ENCODE results near the gene AHCY. TPM values are rescaled to one million over a fixed set of nuclear protein-coding genes. Genes with fewer than 3 reads are reported as not detected.
A peak's percentile ranks its signal among the peaks of the same experiment; 100 is the strongest.

AHCY gene
- total RNA-seq, 2 donors from 2014 or later = 162 to 170 TPM

DNA sequence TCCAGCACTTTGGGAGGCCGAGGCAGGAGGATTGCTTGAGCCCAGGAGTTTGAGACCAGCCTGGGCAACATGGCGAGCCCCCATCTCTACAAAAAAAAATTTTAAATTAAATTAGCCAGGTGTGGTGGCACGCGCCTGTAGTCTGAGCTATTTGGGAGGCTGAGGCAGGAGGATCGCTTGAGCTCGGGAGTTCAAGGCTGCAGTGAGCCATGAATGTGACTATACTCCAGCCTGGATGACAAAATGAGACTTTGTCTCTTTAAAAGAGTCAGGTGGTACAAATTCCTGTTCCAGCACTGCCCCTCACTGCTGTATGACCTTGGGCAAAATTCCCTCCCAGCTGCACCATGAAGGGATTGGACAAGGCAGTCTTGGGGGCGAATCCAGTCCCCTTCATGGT is 28.5 kb downstream of the AHCY start:
- Histone ChIP-seq H3K27ac (no peak overlapping the region), H3K36me3 (no peaks in the 10 kb centered on the region), H3K9me3 (no peaks in the 10 kb centered on the region), H3K4me3 (no peak overlapping the region), H3K27me3 (replicated peaks; ENCODE audit: insufficient read depth) (no peaks in the 10 kb centered on the region), H3K4me1 (replicated peaks) (no peaks in the 10 kb centered on the region)
- WGBS = 95% methylated on average over 7 of the region's 7 CpGs
- no peak for DNase-seq (ENCODE audit: low spot score)
- TF ChIP-seq POLR2A (IDR thresholded peaks at IDR 0.05) = no peak
- TF ChIP-seq CTCF (IDR thresholded peaks at IDR 0.05) = no peak
- TF ChIP-seq POLR2AphosphoS5 (IDR thresholded peaks at IDR 0.05) = no peak
- intact Hi-C loops (cut with DNase I) = no loop called here

DNA sequence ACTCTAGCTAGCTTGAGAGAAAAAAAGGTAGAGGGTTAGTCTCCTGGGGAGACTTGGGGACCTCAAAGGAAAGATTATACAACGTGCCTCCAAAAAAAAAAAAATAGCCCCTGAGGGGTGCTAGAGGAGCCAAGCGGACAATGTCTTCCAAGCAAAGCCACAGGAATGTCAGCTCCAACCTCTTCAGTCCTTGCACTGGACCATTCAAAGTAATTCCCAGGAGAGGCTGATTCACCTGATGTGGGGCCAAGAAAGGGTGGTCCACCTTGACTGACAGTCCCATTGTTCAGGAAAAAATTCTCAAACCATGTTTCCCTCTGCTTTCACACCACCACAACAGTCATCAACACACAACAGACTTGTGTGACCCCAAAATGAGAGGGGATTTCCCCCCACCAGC is 31.2 kb downstream of the AHCY start:
- no peaks in the 10 kb centered on the region for H3K9me3 ChIP-seq
- WGBS = 65% methylated on average over 2 of the region's 2 CpGs
- intact Hi-C loops (cut with DNase I) = no loop called here
- H3K27me3 ChIP-seq (replicated peaks; ENCODE audit: insufficient read depth) = no peaks in the 10 kb centered on the region
- no peaks in the 10 kb centered on the region for H3K4me1 ChIP-seq (replicated peaks)
- no peak for DNase-seq (ENCODE audit: low spot score)
- no peaks in the 10 kb centered on the region for H3K36me3 ChIP-seq
- peak overlapping the region; percentile 38 to 90 for H3K27ac ChIP-seq
- TF ChIP-seq POLR2A (IDR thresholded peaks at IDR 0.05) (no peak), POLR2AphosphoS5 (IDR thresholded peaks at IDR 0.05) (no peak), CTCF (IDR thresholded peaks at IDR 0.05) (no peak)
- no peak overlapping the region for H3K4me3 ChIP-seq

- TF ChIP-seq CTCF (IDR thresholded peaks at IDR 0.05) = no peak
- TF ChIP-seq POLR2A (IDR thresholded peaks at IDR 0.05) = no peak
- peak; percentile 93 for TF ChIP-seq POLR2AphosphoS5 (IDR thresholded peaks at IDR 0.05)
- no peak overlapping the region for H3K4me3 ChIP-seq
- H3K27ac ChIP-seq = peak overlapping the region; percentile 66 to 90
- peak; percentile 78 for DNase-seq (ENCODE audit: low spot score)
- intact Hi-C loops (cut with DNase I) = no loop called here
- H3K4me1 ChIP-seq (replicated peaks) = no peaks in the 10 kb centered on the region
- H3K27me3 ChIP-seq (replicated peaks; ENCODE audit: insufficient read depth) = no peaks in the 10 kb centered on the region
- H3K36me3 ChIP-seq = no peaks in the 10 kb centered on the region
- H3K9me3 ChIP-seq = no peaks in the 10 kb centered on the region
- 73% methylated on average over 9 of the region's 9 CpGs for WGBS
Measured at GRCh38 chr20:34269996-34270627, 33.0 kb downstream of the AHCY start.

GRCh38 chr20:34268851-34269636 is 34.1 kb downstream of the AHCY start:
- TF ChIP-seq POLR2A (IDR thresholded peaks at IDR 0.05) (no peak), POLR2AphosphoS5 (IDR thresholded peaks at IDR 0.05) (peak; percentile 41)
- Histone ChIP-seq H3K9me3 (no peaks in the 10 kb centered on the region), H3K27me3 (replicated peaks; ENCODE audit: insufficient read depth) (no peaks in the 10 kb centered on the region), H3K36me3 (no peaks in the 10 kb centered on the region), H3K4me1 (replicated peaks) (no peaks in the 10 kb centered on the region), H3K27ac (peak overlapping the region; percentile 66 to 90), H3K4me3 (peak overlapping the region; percentile 24 to 28)
- 14% methylated on average over 33 of the region's 58 CpGs for WGBS
- peak; percentile 15 for DNase-seq (ENCODE audit: low spot score)
- intact Hi-C loops (cut with DNase I) = no loop called here

GRCh38 chr20:34268145-34268544 is 35.0 kb downstream of the AHCY start:
- Histone ChIP-seq H3K4me3 (no peak overlapping the region), H3K27ac (peak overlapping the region in 1 of 2 donors; percentile 90), H3K27me3 (replicated peaks; ENCODE audit: insufficient read depth) (no peaks in the 10 kb centered on the region), H3K36me3 (no peaks in the 10 kb centered on the region), H3K4me1 (replicated peaks) (no peaks in the 10 kb centered on the region), H3K9me3 (no peaks in the 10 kb centered on the region)
- no peak for DNase-seq (ENCODE audit: low spot score)
- 95% methylated on average over 12 of the region's 12 CpGs for WGBS
- TF ChIP-seq POLR2AphosphoS5 (IDR thresholded peaks at IDR 0.05) (no peak), POLR2A (IDR thresholded peaks at IDR 0.05) (no peak), CTCF (IDR thresholded peaks at IDR 0.05) (no peak)
- intact Hi-C loops (cut with DNase I) = no loop called here

Measured in prostate gland (tissue), 2 donors.